Kidney epithelial cell (primary cell): ENCODE results near the gene ITPKB. TPM values are rescaled to one million over a fixed set of nuclear protein-coding genes. Genes with fewer than 3 reads are reported as not detected.

Source experiments
- DNase-seq: peaks from one replicate; pipeline ENCODE4 v3.0.0-alpha.2; 2010; ENCODE audit warnings: low read depth
- H3K27me3 ChIP-seq: 2 replicates; pipeline ENCODE4 v1.6.0; 2011; ENCODE audit warnings: low read length; ENCODE audit not compliant: control insufficient read depth, insufficient read depth
- H3K36me3 ChIP-seq: 2 replicates; pipeline ENCODE4 v1.5.1; 2011; ENCODE audit warnings: low read length; ENCODE audit not compliant: control insufficient read depth, insufficient read depth
- H3K4me3 ChIP-seq: 2 replicates; pipeline ENCODE4 v1.5.1; 2011; ENCODE audit warnings: low read depth, mild to moderate bottlenecking, control low read depth, low read length
- CTCF ChIP-seq: IDR thresholded peaks from 2 replicates; pipeline ENCODE4 v1.5.1; 2011; ENCODE audit warnings: mild to moderate bottlenecking, moderate library complexity, low read length, control low read depth, inconsistent platforms; ENCODE audit not compliant: insufficient read depth, poor library complexity, severe bottlenecking
- total RNA-seq: library from RNA; depleted of rRNA; stranded (reverse); fragments of >200 nt; gene quantifications from 2 replicates; pipeline ENCODE4 v1.2.3, GENCODE V29; 2015

Gene ITPKB
- total RNA-seq, 1 donor from 2014 or later: 11.7 TPM

GRCh38 chr1:226743259-226743658 is 4.2 kb upstream of the ITPKB start:
- Histone ChIP-seq H3K4me3 (no peak overlapping the region), H3K36me3 (no peaks in the 10 kb centered on the region), H3K27me3 (no peaks in the 10 kb centered on the region)
- no peak for DNase-seq
- TF ChIP-seq CTCF: no peak

- DNase-seq: no peak
- no peaks in the 10 kb centered on the region for H3K36me3 ChIP-seq
- no peak overlapping the region for H3K4me3 ChIP-seq
- no peaks in the 10 kb centered on the region for H3K27me3 ChIP-seq
- TF ChIP-seq CTCF: no peak
Measured at GRCh38 chr1:226741009-226741408, 1.9 kb upstream of the ITPKB start.

GRCh38 chr1:226739696-226740065 is 599 bp upstream of the ITPKB start:
- no peak for TF ChIP-seq CTCF
- H3K36me3 ChIP-seq: no peaks in the 10 kb centered on the region
- no peak for DNase-seq
- H3K4me3 ChIP-seq: no peak overlapping the region
- H3K27me3 ChIP-seq: no peaks in the 10 kb centered on the region

GRCh38 chr1:226738421-226738994 is 574 bp downstream of the ITPKB start:
- peak; percentile 5 for TF ChIP-seq CTCF
- no peak for DNase-seq
- peak overlapping the region; percentile 58 for H3K4me3 ChIP-seq
- H3K27me3 ChIP-seq: no peaks in the 10 kb centered on the region
- H3K36me3 ChIP-seq: no peaks in the 10 kb centered on the region

- no peaks in the 10 kb centered on the region for H3K27me3 ChIP-seq
- TF ChIP-seq CTCF: no peak
- DNase-seq: no peak
- H3K4me3 ChIP-seq: peak overlapping the region; percentile 58
- H3K36me3 ChIP-seq: no peaks in the 10 kb centered on the region
Measured at GRCh38 chr1:226737819-226738420, 1.2 kb downstream of the ITPKB start.
